Islet precursor cell (in vitro differentiated cells): ENCODE measurements around the gene TLCD1.
A peak's percentile ranks its signal among the peaks of the same experiment; 100 is the strongest.

Experiments
- DNase-seq: peaks from one replicate; pipeline ENCODE4 v3.0.0-alpha.2; 2018

Gene TLCD1

GRCh38 chr17:28712032-28712704, 13.9 kb downstream of the TLCD1 start:
- DNase-seq = peak; percentile 91

- no peak for DNase-seq
Observed at GRCh38 chr17:28711723-28712031, 14.4 kb downstream of the TLCD1 start, which contains the start of gene PROCA1. TSS of gene PROCA1 (minus strand) at chr17:28711888. CDS start at chr17:28711660, 228 bp downstream.

- peak; percentile 100 for DNase-seq
Observed at GRCh38 chr17:28710861-28711722, 14.9 kb downstream of the TLCD1 start.

- no peak for DNase-seq
Observed at GRCh38 chr17:28707339-28707720, 18.7 kb downstream of the TLCD1 start.

GRCh38 chr17:28706471-28707338, 19.3 kb downstream of the TLCD1 start:
- peak; percentile 53 for DNase-seq

GRCh38 chr17:28705728-28706334, 20.2 kb downstream of the TLCD1 start:
- peak; percentile 55 for DNase-seq

GRCh38 chr17:28705074-28705659, 20.9 kb downstream of the TLCD1 start:
- DNase-seq = no peak

GRCh38 chr17:28704219-28704858, 21.7 kb downstream of the TLCD1 start:
- DNase-seq = no peak

GRCh38 chr17:28703552-28704218, 22.3 kb downstream of the TLCD1 start:
- no peak for DNase-seq

- DNase-seq = peak; percentile 55
Observed at GRCh38 chr17:28702752-28703150, 23.3 kb downstream of the TLCD1 start.

- DNase-seq = no peak
Observed at GRCh38 chr17:28702026-28702751, 23.8 kb downstream of the TLCD1 start.

- DNase-seq = peak; percentile 56
Observed at GRCh38 chr17:28700830-28701492, 25.1 kb downstream of the TLCD1 start.

- DNase-seq = no peak
Observed at GRCh38 chr17:28700278-28700677, 25.8 kb downstream of the TLCD1 start.

- DNase-seq = no peak
Observed at GRCh38 chr17:28698253-28698941, 27.6 kb downstream of the TLCD1 start.

GRCh38 chr17:28693869-28694268, 32.2 kb downstream of the TLCD1 start:
- no peak for DNase-seq

- DNase-seq = no peak
Observed at GRCh38 chr17:28689011-28689410, 37.0 kb downstream of the TLCD1 start.

GRCh38 chr17:28688481-28688880, 37.6 kb downstream of the TLCD1 start:
- DNase-seq = no peak

GRCh38 chr17:28686296-28686695, 39.7 kb downstream of the TLCD1 start:
- DNase-seq = no peak

- no peak for DNase-seq
Observed at GRCh38 chr17:28685366-28685765, 40.7 kb downstream of the TLCD1 start.
